ENCODE measurements around the gene RBKS. TPM values are rescaled to one million over a fixed set of nuclear protein-coding genes. Genes with fewer than 3 reads are reported as not detected.
"Not testable (repeated sequence)": the region's sequence is repeated elsewhere in the genome, so short reads cannot be mapped to it uniquely, and the experiment has no call there.

Gene RBKS
- total RNA-seq, 1 donor from 2014 or later: 1.6 TPM

- intact Hi-C loops (cut with micrococcal nuclease): no loop called here
These were observed 15.9 kb upstream of the RBKS start for GRCh38 chr2:27906074-27906473.

- intact Hi-C loops (cut with micrococcal nuclease): no loop called here
These were observed 14.1 kb upstream of the RBKS start for GRCh38 chr2:27904405-27904665.

- intact Hi-C loops (cut with micrococcal nuclease): no loop called here
These were observed 13.6 kb upstream of the RBKS start for GRCh38 chr2:27903649-27904404.

GRCh38 chr2:27903018-27903417 is 12.8 kb upstream of the RBKS start:
- intact Hi-C loops (cut with micrococcal nuclease): no loop called here

GRCh38 chr2:27902098-27902497 is 11.9 kb upstream of the RBKS start:
- intact Hi-C loops (cut with micrococcal nuclease): no loop called here

- intact Hi-C loops (cut with micrococcal nuclease): no loop called here
These were observed 11.0 kb upstream of the RBKS start for GRCh38 chr2:27901234-27901633.

GRCh38 chr2:27897717-27898116 is 7.5 kb upstream of the RBKS start:
- intact Hi-C loops (cut with micrococcal nuclease): loop anchor here (2.0 to 10.0 kb wide), 2 partner anchors 497 to 1217 kb away; partner anchors contain the start of gene CLIP4

- intact Hi-C loops (cut with micrococcal nuclease): loop anchor here (5.0 to 10.0 kb wide), 5 partner anchors 311 to 1222 kb away; partner anchors contain the start of genes CLIP4, PPP1CB and ZNF512
These were observed 2.8 kb upstream of the RBKS start for GRCh38 chr2:27893006-27893405.

GRCh38 chr2:27891673-27892105 is 1.5 kb upstream of the RBKS start:
- intact Hi-C loops (cut with micrococcal nuclease): loop anchor here (1.0 to 10.0 kb wide), 9 partner anchors 243 to 1223 kb away; partner anchors contain the start of genes CCDC121, CLIP4, GPN1 and IFT172

- intact Hi-C loops (cut with micrococcal nuclease): loop anchor here (1.0 to 10.0 kb wide), 14 partner anchors 69 to 1224 kb away; partner anchors contain the start of genes CCDC121, CLIP4, GPN1 and IFT172
These were observed 911 bp upstream of the RBKS start for GRCh38 chr2:27890924-27891672.

GRCh38 chr2:27889774-27890145 is 427 bp downstream of the RBKS start:
- intact Hi-C loops (cut with micrococcal nuclease): loop anchor here (1.0 to 10.0 kb wide), 13 partner anchors 71 to 1225 kb away; partner anchors contain the start of genes CCDC121, CLIP4, GPN1 and IFT172

- intact Hi-C loops (cut with micrococcal nuclease): no loop called here
These were observed 1.4 kb downstream of the RBKS start for GRCh38 chr2:27888790-27889189.

GRCh38 chr2:27887830-27888229 is 2.4 kb downstream of the RBKS start:
- intact Hi-C loops (cut with micrococcal nuclease): no loop called here

GRCh38 chr2:27887111-27887510 is 3.1 kb downstream of the RBKS start:
- intact Hi-C loops (cut with micrococcal nuclease): no loop called here

- intact Hi-C loops (cut with micrococcal nuclease): no loop called here
These were observed 3.9 kb downstream of the RBKS start for GRCh38 chr2:27886322-27886721.

GRCh38 chr2:27885661-27886060 is 4.5 kb downstream of the RBKS start:
- intact Hi-C loops (cut with micrococcal nuclease): no loop called here

GRCh38 chr2:27885234-27885633 is 5.0 kb downstream of the RBKS start:
- intact Hi-C loops (cut with micrococcal nuclease): no loop called here

GRCh38 chr2:27884601-27885000 is 5.6 kb downstream of the RBKS start:
- intact Hi-C loops (cut with micrococcal nuclease): no loop called here

- intact Hi-C loops (cut with micrococcal nuclease): not testable (repeated sequence)
These were observed 7.6 kb downstream of the RBKS start for GRCh38 chr2:27882584-27882922.

- intact Hi-C loops (cut with micrococcal nuclease): not testable (repeated sequence)
These were observed 8.2 kb downstream of the RBKS start for GRCh38 chr2:27881815-27882583.

- intact Hi-C loops (cut with micrococcal nuclease): no loop called here
These were observed 11.4 kb downstream of the RBKS start for GRCh38 chr2:27878825-27879224.
